GM19099 (cell line): ENCODE results near the gene CTNS.

Experiments used
- POLR2A ChIP-seq: IDR thresholded peaks from 3 replicates; pipeline ENCODE4 v1.6.1; 2011; ENCODE audit warnings: low read depth; ENCODE audit not compliant: insufficient read length; ENCODE audit errors: extremely low read depth

Gene CTNS

DNA sequence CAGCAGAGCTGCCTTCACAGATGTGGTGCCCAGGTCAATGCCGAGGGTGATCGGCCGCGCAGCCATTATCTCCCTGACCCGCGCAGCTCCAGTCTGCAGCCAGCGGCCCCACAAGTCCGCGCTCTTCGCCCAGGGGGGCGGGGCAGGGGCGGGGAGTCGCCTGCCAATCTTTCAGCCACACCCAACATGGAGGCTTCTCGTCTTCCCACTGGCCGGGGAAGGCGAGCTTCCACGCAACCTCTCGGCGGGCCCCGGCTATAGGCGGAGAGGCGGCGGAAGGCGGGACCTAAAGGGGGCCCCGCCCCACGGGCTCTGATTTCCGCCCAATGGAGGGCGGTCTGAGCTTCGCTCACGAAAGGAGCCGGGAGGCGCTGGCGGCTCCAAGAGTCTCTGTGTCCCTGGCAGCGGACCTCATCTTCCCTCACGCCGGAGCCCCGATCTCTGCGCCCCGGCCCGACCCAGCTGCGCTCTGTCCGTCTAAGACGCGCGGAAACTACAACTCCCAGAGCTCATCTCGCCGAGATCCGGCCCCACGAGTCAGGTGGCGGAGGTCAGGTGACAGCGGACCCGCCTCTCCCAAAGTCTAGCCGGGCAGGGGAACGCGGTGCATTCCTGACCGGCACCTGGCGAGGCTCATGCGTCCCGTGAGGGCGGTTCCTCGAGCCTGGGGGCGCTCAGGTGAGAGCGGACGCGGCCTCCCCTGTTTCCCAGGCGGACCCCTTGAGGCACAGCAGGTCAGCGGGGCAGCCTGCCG, at the start of gene CTNS, which contains the start of gene SHPK:
TSS of gene CTNS (plus strand) at position 607 of the 754 bp plus-strand sequence. CDS start 3,447 bp downstream, outside the sequence.
TSS of gene SHPK (minus strand) at position 97 of the 754 bp plus-strand sequence. CDS start at position 66, 31 bp downstream.
- TF ChIP-seq POLR2A = peak; percentile 83

DNA sequence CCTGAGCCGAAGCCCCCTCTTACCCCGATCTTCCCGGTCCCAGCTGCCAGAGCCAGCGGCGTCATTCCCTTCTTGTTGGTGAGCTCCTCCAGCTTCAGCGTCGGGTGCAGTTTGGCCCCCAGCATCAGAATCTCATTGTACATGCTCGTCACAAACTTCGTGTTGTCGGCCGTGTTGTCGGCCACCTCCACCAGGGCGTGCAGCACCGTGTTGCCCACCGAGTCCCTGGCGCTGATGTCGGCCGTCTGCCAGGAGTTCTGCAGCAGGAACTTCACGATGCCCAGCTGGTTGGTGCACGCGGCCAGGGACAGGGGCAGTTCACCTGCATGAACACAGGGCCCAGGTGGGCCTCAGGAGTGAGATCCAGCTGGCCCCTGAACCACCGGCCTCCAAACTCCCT, 46.8 kb upstream of the CTNS start:
- TF ChIP-seq POLR2A = no peak

- TF ChIP-seq POLR2A = no peak
Measured at GRCh38 chr17:3590231-3590630, 46.3 kb upstream of the CTNS start.

DNA sequence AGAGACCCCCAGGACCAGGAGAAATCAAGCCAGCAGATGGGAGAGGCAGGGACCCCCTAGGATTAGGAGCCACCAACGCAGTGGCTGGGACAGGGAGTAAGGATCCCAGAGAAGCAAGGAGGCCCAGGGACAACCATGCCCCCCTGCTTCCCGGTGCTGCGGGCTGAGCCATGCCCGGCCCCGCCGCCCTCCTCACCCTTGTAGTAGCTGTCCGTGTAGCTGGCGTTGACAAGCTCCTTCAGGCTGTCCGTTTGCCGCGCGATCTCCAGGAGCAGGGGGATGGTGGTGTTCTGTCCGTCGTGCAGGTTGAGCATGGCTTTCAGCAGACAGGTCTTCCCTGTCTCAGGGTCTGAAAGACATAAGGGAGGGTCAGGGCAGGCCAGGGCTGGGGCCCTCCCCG, 45.8 kb upstream of the CTNS start:
- TF ChIP-seq POLR2A = no peak

DNA sequence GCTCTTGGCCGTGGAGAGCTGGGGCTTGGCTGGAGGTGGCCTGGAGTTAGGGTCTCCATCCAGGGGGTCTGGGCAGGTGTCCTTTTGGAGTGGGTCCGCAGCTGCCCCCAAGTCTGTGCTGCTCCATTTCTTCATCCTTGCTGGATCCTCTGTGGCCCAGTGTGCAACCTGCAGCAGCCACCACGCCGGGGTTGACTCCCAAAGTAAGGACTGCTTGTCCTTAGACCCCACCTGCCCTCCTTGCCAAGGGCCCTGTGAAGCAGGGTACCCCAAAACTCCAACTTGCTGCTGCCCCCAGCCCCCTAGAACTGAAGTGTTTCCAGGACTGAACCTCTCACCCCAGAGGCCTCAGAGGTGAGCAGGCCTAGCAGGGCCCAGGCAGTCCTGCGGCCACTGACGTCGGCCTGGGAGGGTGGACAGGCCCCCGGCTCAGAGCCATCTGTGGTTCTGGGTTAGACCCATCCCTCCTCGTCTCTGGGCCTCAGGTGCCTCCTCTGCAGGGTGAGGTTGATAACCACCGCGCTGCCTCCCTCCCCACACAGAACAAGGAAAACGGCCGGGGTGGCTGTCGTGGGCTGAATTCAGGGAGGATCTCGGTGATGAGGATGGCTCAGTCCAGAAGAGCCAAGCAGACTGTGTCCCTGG, 44.2 kb upstream of the CTNS start:
- no peak for TF ChIP-seq POLR2A

- no peak for TF ChIP-seq POLR2A
Measured at GRCh38 chr17:3593384-3593783, 43.2 kb upstream of the CTNS start.

- TF ChIP-seq POLR2A = no peak
Measured at GRCh38 chr17:3594051-3594800, 42.3 kb upstream of the CTNS start.

DNA sequence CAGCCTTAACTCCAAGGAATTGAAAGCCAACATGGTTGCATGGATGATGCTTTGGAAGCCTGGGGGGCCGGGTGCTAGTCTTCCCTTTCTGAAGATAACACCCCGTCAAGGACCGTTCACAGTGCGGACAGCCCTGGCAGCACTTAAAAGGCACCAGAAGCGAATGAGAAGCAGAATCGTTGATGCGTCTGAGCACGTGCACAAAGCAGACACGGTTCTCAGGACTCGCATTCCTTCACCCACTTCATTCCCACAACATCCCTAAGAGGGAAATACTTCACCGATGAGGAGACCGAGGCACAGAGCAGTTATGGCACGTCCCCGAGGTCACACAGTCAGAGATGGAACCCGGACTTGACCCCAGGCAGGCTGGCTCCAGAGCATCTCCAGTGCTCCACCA, 41.6 kb upstream of the CTNS start:
- no peak for TF ChIP-seq POLR2A

DNA sequence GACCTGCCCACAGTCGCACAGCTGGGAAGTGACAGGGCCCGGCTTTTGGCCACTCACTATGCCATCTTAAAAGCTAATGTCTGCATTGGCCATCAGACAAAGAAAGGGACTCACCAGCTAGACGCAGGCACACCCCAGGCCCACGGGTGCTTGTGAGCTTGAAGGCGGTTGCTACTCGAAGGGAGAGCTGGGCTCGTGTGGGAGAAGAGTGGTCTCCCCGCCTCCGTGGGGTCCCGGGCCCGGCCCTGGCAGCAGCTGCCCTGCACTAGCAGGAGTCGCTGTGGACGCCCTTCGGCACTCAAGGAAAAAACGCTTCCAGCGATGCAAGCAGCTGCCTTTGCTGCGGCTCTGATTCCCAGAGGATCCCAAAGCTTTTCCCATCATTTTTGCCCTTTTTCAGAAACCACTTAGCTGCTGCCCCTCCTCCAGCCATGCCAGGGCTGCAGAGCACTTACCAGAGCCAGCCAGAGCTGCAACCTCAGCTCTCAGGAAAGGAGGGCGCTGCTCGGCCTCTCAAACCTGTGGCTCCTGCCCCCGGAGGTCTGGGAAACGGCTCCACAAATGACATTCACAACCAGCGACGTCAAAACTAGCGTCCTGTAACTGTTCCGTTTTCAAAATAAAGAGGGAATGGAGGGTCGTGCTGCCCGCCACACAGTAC, 39.6 kb upstream of the CTNS start:
- no peak for TF ChIP-seq POLR2A

GRCh38 chr17:3598078-3598477, 38.5 kb upstream of the CTNS start:
- no peak for TF ChIP-seq POLR2A

DNA sequence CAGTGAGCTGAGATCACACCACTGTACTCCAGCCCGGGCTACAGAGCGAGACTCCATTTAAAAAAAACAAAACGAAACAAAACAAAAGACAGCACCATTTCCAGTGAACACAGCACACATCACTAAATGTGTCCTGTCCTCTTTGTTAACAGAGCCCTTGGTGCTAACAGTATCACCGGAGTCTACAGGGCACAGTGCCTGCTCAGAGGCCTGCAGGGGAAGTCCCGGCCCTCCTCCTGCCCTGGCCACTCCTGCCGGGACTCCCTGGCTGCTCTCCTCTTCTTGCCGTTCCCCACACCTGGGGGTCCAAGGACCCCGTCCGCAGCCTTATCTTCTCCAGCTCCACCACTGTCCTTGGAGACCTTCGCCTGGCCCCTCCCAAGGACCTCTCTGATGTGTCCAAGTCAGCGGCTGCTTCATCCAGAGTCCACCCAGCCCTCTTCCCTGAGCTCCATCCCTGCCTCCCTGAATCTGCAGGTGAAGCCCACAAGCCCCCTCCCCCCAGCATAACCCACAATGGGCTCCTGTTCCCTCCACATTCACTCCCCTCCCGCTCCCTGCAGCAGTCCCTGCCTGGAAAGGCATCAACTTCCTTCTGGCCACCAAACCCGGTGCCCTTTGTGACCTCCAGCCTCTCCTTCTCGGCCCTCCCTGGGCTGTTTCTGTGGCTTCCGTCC, 35.9 kb upstream of the CTNS start:
- no peak for TF ChIP-seq POLR2A

- no peak for TF ChIP-seq POLR2A
Measured at GRCh38 chr17:3602499-3602898, 34.1 kb upstream of the CTNS start.

- TF ChIP-seq POLR2A = no peak
Measured at GRCh38 chr17:3603119-3603869, 33.3 kb upstream of the CTNS start.

DNA sequence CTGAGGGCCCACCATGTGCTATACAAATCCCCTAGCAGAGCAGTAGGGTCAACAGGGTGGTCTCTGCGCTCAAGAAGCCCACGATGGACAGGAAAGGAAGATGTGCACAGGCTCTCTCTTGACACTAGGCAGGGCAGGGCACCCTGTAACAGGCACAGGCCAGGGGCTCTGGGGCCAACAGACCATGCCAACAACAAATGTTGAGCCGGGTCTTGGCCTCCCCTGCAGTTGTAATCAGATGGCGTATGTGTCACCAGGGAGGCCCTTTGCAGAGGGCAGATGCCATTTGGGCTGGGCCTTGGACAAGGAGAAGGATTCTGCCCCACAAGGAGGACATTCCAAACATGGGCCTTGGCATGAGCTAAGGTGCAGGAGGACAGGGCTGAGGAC, 32.7 kb upstream of the CTNS start:
- no peak for TF ChIP-seq POLR2A
